CD4-positive, CD25-positive, alpha-beta regulatory T cell (primary cell): Measurements from ENCODE around the gene CES3. TPM values are rescaled to one million over a fixed set of nuclear protein-coding genes. Genes with fewer than 3 reads are reported as not detected.

Experiments used
- ATAC-seq, 2 donors: fragments of 150-1000 bp; cut with Tn5 transposase; one replicate each; pipeline ENCODE4 v1.10.0; 2021; ENCODE audit warnings: low read depth in 2 of 2, moderate number of reproducible peaks in 2 of 2, moderate library complexity in 1 of 2
- DNase-seq, 3 donors: peaks; one replicate each; pipeline versions ENCODE4 v3.0.0 to v3.0.0-alpha.2; 2012 to 2022; ENCODE audit warnings: mixed read lengths in 1 of 3
- H3K27ac ChIP-seq: one replicate; pipeline ENCODE4 v1.7.0; 2013; ENCODE audit warnings: mild to moderate bottlenecking, low read length; ENCODE audit not compliant: insufficient read depth, poor library complexity, severe bottlenecking
- H3K27me3 ChIP-seq: one replicate; pipeline ENCODE4 v1.7.0; 2013; ENCODE audit warnings: low read length; ENCODE audit not compliant: control insufficient read depth, insufficient read depth
- H3K36me3 ChIP-seq: one replicate; pipeline ENCODE4 v1.7.0; 2013; ENCODE audit warnings: mild to moderate bottlenecking, low read length, moderate library complexity; ENCODE audit not compliant: control insufficient read depth, insufficient read depth
- H3K4me1 ChIP-seq: 2 replicates; pipeline ENCODE4 v1.7.0; 2013; ENCODE audit warnings: mild to moderate bottlenecking, low read length; ENCODE audit not compliant: insufficient read depth, control insufficient read depth, poor library complexity, severe bottlenecking
- H3K4me3 ChIP-seq: one replicate; pipeline ENCODE4 v1.7.0; 2013; ENCODE audit warnings: low read depth, mild to moderate bottlenecking, low read length, moderate library complexity
- H3K9me3 ChIP-seq, 2 experiments: 1 replicate in 1 of 2; 2 replicates in 1 of 2; pipeline ENCODE4 v1.7.0; 2013; ENCODE audit warnings: low read length in 2 of 2, mild to moderate bottlenecking in 1 of 2, moderate library complexity in 1 of 2; ENCODE audit not compliant: control insufficient read depth in 2 of 2
- H3K27ac Mint-ChIP-seq, 3 donors: one replicate each; pipeline ENCODE4 v1.8.0; 2020 to 2022; ENCODE audit warnings: mild to moderate bottlenecking in 3 of 3, mixed read lengths in 3 of 3, moderate library complexity in 2 of 3
- H3K27me3 Mint-ChIP-seq: one replicate; pipeline ENCODE4 v1.8.0; 2022; ENCODE audit warnings: mild to moderate bottlenecking, mixed read lengths
- H3K36me3 Mint-ChIP-seq: one replicate; pipeline ENCODE4 v1.8.0; 2020; ENCODE audit warnings: mixed read lengths
- H3K4me1 Mint-ChIP-seq, 4 donors: one replicate each; pipeline ENCODE4 v1.8.0; 2020 to 2022; ENCODE audit warnings: mixed read lengths in 4 of 4, mild to moderate bottlenecking in 1 of 4
- H3K4me3 Mint-ChIP-seq, 4 donors: one replicate each; pipeline ENCODE4 v1.8.0; 2020 to 2022; ENCODE audit warnings: mild to moderate bottlenecking in 4 of 4, mixed read lengths in 4 of 4, moderate library complexity in 3 of 4
- H3K9me3 Mint-ChIP-seq, 7 donors: one replicate each; pipeline ENCODE4 v1.8.0; 2020 to 2022; ENCODE audit warnings: mixed read lengths in 7 of 7, mild to moderate bottlenecking in 3 of 7, moderate library complexity in 2 of 7
- polyA plus RNA-seq, 4 donors: library from polyadenylated mRNA; unstranded; fragments of 300-500 nt; fragmentation: Illumina TruSeq; gene quantifications; one replicate each; pipeline ENCODE4 v1.2.3, GENCODE V29; 2021
- total RNA-seq: library from RNA; stranded (reverse); gene quantifications from one replicate; pipeline ENCODE4 v1.2.3, GENCODE V29; 2022

CES3 gene
- total and polyA plus RNA-seq, 5 donors from 2014 or later, result 0.10 to 0.74 (median 0.27) TPM

GRCh38 chr16:66947302-66948065, 13.6 kb upstream of the CES3 start:
- Histone ChIP-seq H3K36me3 (peaks cover 9% of the 10 kb centered on the region), H3K27ac (no peak overlapping the region), H3K4me3 (peak overlapping the region; percentile 55), H3K4me1 (peaks cover 18% of the 10 kb centered on the region), H3K27me3 (peaks cover 18% of the 10 kb centered on the region), H3K9me3 (peaks cover 0 to 4% of the 10 kb centered on the region in 2 experiments)
- peaks cover 9% of the 10 kb centered on the region for H3K36me3 Mint-ChIP-seq
- DNase-seq, result peak; percentile 76 to 89 (median 80)
- H3K4me1 Mint-ChIP-seq, result peaks cover 0 to 29% (median 13%) of the 10 kb centered on the region in 4 donors
- peak overlapping the region in 2 of 3 donors; percentile 6 to 89 for H3K27ac Mint-ChIP-seq
- ATAC-seq, result peak; percentile 85 to 87
- peak overlapping the region; percentile 75 to 93 (median 88) for H3K4me3 Mint-ChIP-seq
- peaks cover 0 to 2% (median 0%) of the 10 kb centered on the region in 7 donors for H3K9me3 Mint-ChIP-seq
- peaks cover 50% of the 10 kb centered on the region for H3K27me3 Mint-ChIP-seq

- H3K4me1 ChIP-seq, result peaks cover 18% of the 10 kb centered on the region
- Mint-ChIP-seq H3K4me1 (peaks cover 0 to 29% (median 13%) of the 10 kb centered on the region in 4 donors), H3K36me3 (peaks cover 3% of the 10 kb centered on the region), H3K4me3 (peak overlapping the region; percentile 75 to 93 (median 88)), H3K27me3 (peaks cover 58% of the 10 kb centered on the region), H3K27ac (peak overlapping the region in 1 of 3 donors; percentile 51), H3K9me3 (peaks cover 0 to 2% (median 0%) of the 10 kb centered on the region in 7 donors)
- no peak overlapping the region for H3K27ac ChIP-seq
- DNase-seq (peak in 1 of 3 donors; percentile 20), ATAC-seq (peak in 1 of 2 donors; percentile 23)
- peak overlapping the region; percentile 67 for H3K4me3 ChIP-seq
- peaks cover 0 to 4% of the 10 kb centered on the region in 2 experiments for H3K9me3 ChIP-seq
- peaks cover 23% of the 10 kb centered on the region for H3K27me3 ChIP-seq
- peaks cover 1% of the 10 kb centered on the region for H3K36me3 ChIP-seq
Measured at GRCh38 chr16:66948134-66948836, 12.8 kb upstream of the CES3 start.

GRCh38 chr16:66948837-66949225, 12.2 kb upstream of the CES3 start:
- Mint-ChIP-seq H3K9me3 (peaks cover 0 to 2% (median 0%) of the 10 kb centered on the region in 7 donors), H3K27me3 (peaks cover 60% of the 10 kb centered on the region), H3K4me3 (peak overlapping the region; percentile 75 to 93 (median 88)), H3K4me1 (peaks cover 0 to 29% (median 14%) of the 10 kb centered on the region in 4 donors), H3K27ac (no peak overlapping the region), H3K36me3 (peaks cover 3% of the 10 kb centered on the region)
- Histone ChIP-seq H3K36me3 (no peaks in the 10 kb centered on the region), H3K27ac (no peak overlapping the region), H3K9me3 (peaks cover 0 to 4% of the 10 kb centered on the region in 2 experiments), H3K4me1 (peaks cover 18% of the 10 kb centered on the region), H3K4me3 (no peak overlapping the region), H3K27me3 (peaks cover 23% of the 10 kb centered on the region)
- DNase-seq, result no peak
- no peak for ATAC-seq

GRCh38 chr16:66949472-66949871, 11.6 kb upstream of the CES3 start:
- Histone ChIP-seq H3K9me3 (peaks cover 0 to 4% of the 10 kb centered on the region in 2 experiments), H3K4me3 (no peak overlapping the region), H3K4me1 (peaks cover 21% of the 10 kb centered on the region), H3K27me3 (peaks cover 23% of the 10 kb centered on the region), H3K36me3 (no peaks in the 10 kb centered on the region), H3K27ac (no peak overlapping the region)
- Mint-ChIP-seq H3K27ac (no peak overlapping the region), H3K27me3 (peaks cover 66% of the 10 kb centered on the region), H3K4me3 (peak overlapping the region in 2 of 4 donors; percentile 28 to 36), H3K4me1 (peaks cover 0 to 32% (median 16%) of the 10 kb centered on the region in 4 donors), H3K36me3 (no peaks in the 10 kb centered on the region), H3K9me3 (peaks cover 0 to 3% (median 0%) of the 10 kb centered on the region in 7 donors)
- DNase-seq, result no peak
- no peak for ATAC-seq

- Mint-ChIP-seq H3K4me3 (peak overlapping the region in 1 of 4 donors; percentile 1), H3K4me1 (peaks cover 0 to 32% (median 16%) of the 10 kb centered on the region in 4 donors), H3K9me3 (peaks cover 0 to 3% (median 0%) of the 10 kb centered on the region in 7 donors), H3K27ac (no peak overlapping the region), H3K27me3 (peaks cover 66% of the 10 kb centered on the region), H3K36me3 (no peaks in the 10 kb centered on the region)
- Histone ChIP-seq H3K27me3 (peaks cover 23% of the 10 kb centered on the region), H3K4me1 (peaks cover 21% of the 10 kb centered on the region), H3K36me3 (no peaks in the 10 kb centered on the region), H3K9me3 (peaks cover 0 to 4% of the 10 kb centered on the region in 2 experiments), H3K27ac (no peak overlapping the region), H3K4me3 (no peak overlapping the region)
- no peak for ATAC-seq
- DNase-seq, result no peak
Measured at GRCh38 chr16:66950437-66950836, 10.6 kb upstream of the CES3 start.

GRCh38 chr16:66950971-66951790, 9.9 kb upstream of the CES3 start:
- ATAC-seq (no peak), DNase-seq (no peak)
- Histone ChIP-seq H3K36me3 (no peaks in the 10 kb centered on the region), H3K27me3 (peaks cover 23% of the 10 kb centered on the region), H3K4me1 (peaks cover 21% of the 10 kb centered on the region), H3K27ac (no peak overlapping the region), H3K9me3 (peaks cover 0 to 4% of the 10 kb centered on the region in 2 experiments), H3K4me3 (no peak overlapping the region)
- no peak overlapping the region for H3K4me3 Mint-ChIP-seq
- H3K36me3 Mint-ChIP-seq, result no peaks in the 10 kb centered on the region
- peaks cover 0 to 3% (median 0%) of the 10 kb centered on the region in 7 donors for H3K9me3 Mint-ChIP-seq
- no peak overlapping the region for H3K27ac Mint-ChIP-seq
- H3K27me3 Mint-ChIP-seq, result peaks cover 69% of the 10 kb centered on the region
- peaks cover 0 to 32% (median 16%) of the 10 kb centered on the region in 4 donors for H3K4me1 Mint-ChIP-seq
